Activated CD4-positive, alpha-beta T cell treated with anti-CD3 and anti-CD28 coated beads, Interleukin-2, amount 50 U/mL, for 1 hour (primary cell): ENCODE data around the gene PINK1.
"Not testable (repeated sequence)": the region's sequence is repeated elsewhere in the genome, so short reads cannot be mapped to it uniquely, and the experiment has no call there.

ENCODE experiments used
- DNase-seq: peaks from one replicate; pipeline ENCODE4 v3.0.0-alpha.2; 2020

The PINK1 gene

DNA sequence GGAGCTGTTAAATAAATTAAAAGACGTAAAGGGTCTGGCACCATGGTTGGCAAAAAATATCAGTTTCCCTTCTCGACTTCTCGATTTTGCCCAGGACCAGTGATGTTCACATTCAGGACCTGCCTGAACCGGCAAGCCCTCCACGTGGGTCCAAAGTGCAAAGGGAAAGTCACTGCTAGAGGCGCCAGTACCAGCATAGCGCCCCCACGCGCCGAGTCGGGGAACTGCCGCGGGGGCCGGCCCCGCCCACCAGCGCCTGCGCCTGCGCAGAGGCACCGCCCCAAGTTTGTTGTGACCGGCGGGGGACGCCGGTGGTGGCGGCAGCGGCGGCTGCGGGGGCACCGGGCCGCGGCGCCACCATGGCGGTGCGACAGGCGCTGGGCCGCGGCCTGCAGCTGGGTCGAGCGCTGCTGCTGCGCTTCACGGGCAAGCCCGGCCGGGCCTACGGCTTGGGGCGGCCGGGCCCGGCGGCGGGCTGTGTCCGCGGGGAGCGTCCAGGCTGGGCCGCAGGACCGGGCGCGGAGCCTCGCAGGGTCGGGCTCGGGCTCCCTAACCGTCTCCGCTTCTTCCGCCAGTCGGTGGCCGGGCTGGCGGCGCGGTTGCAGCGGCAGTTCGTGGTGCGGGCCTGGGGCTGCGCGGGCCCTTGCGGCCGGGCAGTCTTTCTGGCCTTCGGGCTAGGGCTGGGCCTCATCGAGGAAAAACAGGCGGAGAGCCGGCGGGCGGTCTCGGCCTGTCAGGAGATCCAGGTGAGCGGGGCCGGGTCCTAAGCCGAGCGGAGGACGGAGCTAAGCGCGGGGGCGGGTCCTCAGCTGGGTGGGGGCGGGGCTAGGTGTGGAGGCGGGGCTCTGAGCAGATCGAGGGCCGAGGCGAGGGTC, at the start of gene PINK1:
PINK1 (plus strand) TSS at position 269 of the 875 bp plus-strand sequence; CDS start at position 360, 91 bp downstream.
- peak; percentile 85 for DNase-seq

DNA sequence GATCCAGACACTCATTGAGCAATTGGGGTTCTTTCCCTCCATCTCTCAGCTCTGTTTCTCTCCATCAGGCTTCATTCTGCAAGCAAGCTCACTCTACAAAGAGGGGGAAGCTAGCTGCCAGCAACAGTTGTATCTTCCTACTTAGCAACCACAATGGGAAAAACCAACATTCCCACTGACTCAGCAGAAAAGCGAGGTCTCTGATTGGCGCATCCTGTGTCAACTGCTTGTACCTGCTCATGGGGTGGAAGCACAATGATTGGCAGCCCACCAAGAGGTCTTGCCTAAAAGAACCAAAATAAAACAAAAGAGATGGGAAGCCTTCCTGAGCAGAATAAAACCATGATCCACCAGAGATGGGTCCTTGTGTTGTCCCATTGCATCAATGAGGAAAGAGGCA, 48.4 kb upstream of the PINK1 start:
- DNase-seq = no peak

DNA sequence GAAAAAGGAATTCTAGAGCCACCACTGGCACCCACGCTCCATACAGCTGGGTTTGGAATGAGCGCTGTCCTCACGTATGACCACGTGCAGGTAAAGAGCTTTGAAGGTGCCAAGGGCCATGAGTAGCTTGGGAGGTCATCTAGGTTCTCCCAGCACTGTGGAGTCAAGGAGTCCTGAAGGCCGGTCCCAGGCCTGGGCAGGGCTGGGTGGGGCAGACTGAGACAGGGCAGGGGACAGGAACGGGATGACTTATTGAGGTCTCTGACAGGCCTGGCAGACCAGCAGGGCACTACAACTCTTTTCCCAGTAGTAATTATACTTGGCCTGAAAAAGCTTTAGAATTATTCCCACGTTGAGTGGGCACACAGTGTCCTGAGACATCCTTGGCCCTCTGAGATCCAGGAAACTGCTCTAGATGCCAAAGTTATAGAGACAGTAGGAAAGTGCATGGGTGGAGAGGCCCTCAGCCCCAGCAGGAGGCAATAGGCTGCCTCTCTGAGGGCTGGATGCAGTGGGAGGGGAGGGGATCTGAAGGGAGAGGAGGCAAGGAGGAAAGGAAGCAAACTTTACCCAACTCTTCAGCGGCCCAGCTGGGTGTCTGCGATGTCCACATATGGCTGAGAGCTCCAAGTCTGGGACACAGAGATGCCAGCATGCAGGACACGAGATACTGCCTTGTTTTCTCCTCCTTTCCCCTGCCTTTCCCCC, 46.2 kb upstream of the PINK1 start:
- no peak for DNase-seq

DNA sequence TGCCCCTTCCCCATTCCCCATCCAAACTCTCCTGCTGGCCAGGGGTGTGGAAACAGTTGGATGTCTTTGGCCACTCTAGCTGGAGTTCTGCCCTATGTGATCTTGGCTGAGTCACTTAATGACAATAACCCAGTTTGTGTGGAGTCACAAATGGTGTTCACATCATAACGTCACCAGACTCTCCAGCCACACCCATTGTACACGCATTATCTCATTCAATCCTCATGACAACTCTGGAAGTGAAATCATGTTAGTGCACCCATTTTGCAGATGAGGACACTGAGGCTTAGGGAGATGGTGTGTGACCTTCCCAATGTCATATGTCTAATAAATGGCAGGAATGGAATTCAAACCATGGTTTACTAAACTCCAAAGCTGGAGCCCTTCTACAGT, 45.6 kb upstream of the PINK1 start:
- DNase-seq = no peak

DNA sequence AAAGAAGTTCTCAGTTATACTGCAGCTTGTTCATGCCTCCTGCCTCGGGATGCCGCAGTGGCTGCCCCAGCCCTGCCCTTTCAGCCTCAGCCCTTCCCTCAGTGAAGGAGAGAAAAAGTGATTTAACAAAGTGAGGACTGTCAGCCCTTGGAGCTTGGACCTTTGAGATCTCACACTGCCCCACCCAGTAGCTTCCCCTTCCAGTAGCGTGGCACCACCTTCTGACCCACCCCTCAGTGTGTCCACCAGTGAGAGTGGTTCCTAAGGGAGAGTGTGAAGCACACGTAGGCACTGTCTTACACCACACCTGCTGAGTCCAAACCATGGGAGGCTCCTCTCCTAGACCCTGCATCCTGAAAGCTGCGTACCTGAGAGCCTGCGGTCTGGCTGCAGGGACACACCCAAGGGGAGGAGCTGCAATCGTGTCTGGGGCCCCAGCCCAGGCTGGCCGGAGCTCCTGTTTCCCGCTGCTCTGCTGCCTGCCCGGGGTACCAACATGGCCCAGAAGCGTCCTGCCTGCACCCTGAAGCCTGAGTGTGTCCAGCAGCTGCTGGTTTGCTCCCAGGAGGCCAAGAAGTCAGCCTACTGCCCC, 44.5 kb upstream of the PINK1 start, which contains the start of gene CDA:
CDA (plus strand) TSS at position 464 of the 592 bp plus-strand sequence; CDS start at position 497, 33 bp downstream.
- no peak for DNase-seq

DNA sequence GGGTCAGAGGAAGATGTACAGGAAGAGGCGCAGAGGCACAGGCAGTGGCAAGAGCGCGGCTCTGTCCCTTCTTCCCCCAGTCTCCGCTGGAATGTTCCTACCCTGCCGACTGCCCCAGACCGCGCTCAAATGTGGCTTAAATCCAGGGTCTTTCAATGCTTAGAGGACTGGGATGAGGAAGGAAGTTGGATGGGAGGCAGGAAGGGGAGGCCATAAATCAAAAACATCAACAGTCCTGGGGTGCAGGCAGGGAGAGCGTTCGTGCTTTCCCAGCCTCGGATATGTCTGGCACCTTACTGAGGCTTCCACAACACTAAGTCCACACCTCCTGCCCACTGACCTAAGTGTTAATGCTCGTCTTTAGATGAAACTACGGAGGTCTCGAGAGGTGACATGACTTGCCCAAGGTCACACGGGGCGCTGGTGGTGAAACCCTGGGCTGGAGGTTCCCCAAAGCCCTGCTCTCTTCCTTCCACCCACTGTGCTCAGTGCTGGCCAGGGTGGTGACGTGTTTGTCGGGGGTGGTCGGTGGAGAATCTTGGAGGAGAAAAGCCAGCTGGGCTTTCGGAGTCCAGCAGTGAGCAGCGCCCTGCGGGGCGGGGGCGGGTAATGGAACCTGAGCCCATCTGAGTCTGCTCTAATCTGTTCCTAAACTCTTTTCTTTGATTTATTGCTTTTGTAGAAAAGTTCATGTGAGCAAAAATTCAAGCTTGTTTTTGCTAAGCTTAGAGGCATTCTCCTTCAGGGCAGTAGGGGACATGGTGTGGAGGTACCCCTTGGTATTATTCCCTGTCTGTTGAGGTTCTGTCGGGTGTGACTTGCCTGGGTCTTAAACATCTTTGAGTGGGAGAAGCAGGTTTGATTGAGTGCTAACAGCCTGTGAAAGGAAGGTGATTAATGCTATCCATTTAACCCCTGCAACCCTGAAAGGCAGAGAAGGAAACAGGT, 43.7 kb upstream of the PINK1 start:
- no peak for DNase-seq

DNA sequence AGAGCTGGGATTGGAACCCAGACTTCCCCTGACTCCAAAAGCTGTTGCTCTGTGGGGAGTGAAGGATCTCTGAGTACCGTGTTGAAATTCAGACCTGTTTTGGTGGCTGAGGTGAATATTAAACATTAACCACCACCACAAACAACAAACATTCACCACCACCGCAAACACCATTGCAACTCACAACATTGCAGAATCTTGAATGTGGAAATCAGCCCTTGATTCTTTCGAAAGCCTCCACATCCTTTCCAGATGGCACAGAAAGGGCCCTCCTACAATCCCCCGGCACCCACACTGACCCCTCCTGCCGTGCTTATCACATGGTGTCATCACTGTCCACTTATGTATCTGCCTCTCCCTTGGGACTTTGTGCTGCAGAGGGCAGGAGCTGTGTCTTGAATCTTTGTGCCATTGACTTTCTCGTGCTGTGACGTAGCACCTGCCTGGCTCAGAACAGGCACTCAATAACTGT, 42.9 kb upstream of the PINK1 start:
- DNase-seq = no peak

DNA sequence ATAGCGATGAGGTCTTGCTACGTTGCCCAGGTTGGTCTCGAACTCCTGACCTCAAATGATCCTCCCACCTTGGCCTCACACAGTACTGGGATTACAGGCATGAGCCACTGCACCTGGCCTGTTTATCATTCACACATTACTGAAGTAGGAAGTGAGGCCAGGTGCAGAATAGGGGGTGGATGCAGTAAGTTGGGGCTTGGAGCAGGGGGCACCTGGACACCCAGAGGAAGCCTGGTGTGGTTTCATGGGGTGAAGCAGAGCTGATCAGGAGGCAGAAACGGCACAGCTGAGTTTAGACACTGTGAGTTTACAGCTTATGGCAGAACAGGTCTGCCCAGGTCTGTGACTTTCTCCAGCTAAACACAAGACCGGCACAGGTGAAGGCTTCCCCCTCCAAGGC, 39.5 kb upstream of the PINK1 start:
- no peak for DNase-seq

DNA sequence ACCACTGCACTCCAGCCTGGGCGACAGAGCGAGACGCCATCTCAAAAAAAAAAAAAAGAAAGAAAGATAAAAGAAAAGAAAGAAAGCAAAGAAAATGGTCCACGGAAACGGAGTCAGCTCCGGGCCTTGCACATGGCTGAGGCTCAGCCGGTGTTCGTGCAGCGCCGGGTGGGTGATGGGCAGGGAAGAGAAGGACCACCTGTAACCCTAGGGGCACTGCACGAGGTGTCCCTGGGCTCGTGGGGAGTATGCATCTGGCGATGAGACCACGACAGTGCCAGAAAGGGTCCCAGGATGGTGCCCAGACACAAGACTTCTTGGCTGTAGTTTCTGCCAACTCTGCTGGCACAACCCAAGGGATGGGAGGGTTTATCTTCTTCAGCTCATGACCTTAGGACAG, 38.5 kb upstream of the PINK1 start:
- DNase-seq = no peak

DNA sequence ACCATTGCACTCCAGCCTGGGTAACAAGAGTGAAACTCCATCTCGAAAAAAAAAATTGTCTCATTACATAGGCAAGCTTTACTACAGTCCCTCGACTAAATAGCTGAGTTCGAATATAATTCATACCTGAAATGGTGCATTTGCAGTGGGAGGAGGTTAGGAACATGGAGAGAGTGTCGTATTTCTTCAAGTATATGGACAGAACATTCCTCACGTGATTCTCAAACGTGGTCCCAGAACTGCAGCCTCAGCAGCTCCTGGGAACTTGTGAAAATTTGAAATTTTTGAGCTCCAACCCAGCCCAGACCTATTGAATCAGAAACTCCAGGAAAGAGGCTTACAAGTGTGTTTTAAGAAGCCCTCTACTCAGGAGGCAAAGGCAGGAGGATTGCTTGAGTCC, 37.2 kb upstream of the PINK1 start:
- DNase-seq = no peak

DNA sequence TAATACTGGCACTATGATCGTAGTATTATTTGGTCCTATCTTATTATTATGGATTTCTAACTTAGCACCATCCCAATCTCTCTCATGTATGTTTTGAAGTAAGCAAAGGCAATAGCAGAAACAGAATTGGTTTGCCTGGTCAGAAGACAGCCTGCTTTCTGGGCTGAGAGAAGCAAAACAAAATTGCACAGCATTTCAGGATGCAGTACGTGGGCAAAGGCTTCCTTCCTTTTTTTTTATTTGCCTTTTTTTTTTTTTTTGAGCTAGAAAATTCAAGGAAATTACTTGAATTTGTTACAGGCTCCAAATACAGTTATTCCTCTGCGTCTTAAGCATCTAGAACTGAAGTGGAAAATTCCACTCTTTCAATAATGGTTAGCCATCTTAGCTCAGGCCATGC, 35.6 kb upstream of the PINK1 start:
- no peak for DNase-seq

DNA sequence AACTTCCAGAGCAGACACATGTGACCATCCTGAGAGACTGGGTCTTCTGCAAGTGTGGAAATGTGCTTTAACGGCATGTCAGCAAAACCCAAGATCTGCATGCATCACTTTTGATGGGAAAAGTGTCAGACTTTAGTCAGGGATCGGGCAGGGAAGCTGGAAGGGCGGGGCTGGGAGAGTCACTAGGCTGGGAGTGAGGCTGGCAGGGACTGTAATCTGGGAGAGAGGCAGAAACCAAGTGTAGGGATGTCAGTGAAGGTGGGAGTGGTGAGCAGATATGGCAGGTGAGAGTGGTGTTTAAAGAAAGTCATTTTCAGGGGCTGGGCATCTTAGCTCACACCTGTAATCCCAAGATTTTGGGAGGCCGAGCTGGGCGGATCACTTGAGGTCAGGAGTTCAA, 33.1 kb upstream of the PINK1 start:
- DNase-seq = no peak

DNA sequence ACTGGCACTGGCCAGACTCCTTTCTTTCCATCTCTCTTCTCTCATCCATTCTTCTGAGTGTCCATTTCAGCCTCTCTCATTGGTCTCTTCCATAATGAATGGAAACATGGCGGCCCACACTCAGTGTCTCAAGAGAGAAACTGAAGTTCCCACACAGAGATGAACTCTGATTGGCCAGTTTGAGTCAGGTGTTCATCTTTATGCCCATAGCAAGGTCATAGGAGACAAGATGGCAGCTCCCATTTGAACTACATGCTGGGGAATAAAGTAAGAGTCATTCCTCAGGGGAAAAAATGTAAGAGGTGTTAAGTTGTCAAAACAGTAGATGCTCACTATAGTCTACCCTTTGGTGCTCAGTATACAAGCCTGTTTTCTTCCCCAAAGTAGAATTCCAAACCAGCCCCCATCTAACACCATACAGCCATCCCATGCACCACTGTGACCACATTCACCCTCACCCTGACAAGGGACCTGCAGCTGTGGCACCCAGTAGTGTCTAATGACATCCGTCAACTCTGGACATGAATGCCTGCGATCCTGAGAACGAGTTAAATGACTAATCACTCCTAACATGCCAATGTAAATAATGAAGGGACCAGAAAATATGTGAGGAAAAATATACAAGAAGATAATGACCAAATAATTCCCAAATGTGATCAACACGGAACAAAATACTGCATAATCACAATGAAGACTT, 32.0 kb upstream of the PINK1 start:
- no peak for DNase-seq

DNA sequence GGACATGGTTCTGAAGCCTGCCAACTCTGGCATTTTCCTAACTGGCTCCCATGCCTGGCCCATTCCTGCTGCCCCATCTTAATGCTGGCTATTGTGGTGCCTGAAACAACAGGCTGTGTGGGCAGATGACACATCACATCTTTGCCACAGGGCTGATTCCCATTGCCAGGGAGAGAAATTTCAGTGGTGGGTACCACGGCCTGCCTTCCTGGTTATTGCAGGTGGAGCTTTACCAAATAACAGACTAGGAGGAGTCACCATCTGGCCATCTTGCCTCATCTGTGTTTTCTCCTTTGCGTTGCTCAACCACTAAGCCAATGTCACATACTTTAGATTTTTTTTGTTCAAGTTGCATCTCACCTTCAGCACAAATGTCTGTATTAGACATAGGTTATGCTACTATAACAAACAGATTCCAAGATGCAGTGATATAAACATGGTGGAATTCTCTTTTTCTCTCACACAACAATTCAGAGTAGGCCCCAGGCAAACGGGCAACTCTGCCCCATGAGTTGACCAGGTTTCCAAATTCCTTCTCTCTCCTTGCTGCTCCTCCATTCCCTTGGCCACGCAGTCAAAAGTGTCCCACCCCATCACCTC, 30.3 kb upstream of the PINK1 start:
- no peak for DNase-seq

DNA sequence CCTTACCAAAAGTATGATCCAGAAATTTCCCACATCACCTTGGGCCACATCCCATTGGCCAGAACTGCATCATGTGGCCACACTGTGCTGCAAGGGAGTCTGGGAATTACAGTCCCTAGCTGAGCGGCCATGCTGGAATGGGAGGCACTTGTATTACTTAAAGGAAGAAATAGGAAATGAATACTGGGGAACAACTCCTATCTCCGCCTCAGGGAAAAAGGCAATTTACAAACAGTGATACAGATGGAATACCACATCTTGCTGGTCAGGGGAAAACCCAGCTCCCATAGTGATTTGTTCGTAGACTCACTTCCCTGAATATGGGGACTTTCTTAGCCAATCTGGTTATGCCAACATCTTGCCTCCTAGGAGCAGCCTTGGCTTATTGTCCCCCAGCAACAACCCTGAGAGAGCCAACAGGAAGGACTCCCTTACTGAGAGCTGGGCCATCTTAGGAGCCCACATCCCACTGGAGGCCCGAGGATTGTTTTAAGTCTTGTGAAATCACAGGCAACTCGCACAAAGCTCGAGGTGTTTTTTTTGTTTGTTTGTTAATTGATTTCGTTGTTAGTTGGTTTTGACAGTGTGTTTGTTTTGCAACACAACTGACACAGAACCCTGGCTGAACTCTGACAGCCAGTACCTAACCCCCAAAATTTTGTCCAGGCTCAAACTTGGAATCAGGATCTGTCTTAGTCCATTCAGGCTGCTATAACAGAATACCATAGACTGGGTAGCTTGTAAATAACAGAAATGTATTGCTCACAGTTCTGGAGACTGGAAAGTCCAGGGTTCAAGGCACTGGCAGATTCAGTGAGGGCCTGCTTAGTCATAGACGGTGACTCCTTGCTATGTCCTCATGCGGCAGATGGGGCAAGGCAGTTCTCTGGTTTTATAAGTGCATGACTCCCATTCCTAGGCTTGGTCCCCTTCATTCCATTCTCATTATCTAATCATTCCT, 29.5 kb upstream of the PINK1 start:
- no peak for DNase-seq

DNA sequence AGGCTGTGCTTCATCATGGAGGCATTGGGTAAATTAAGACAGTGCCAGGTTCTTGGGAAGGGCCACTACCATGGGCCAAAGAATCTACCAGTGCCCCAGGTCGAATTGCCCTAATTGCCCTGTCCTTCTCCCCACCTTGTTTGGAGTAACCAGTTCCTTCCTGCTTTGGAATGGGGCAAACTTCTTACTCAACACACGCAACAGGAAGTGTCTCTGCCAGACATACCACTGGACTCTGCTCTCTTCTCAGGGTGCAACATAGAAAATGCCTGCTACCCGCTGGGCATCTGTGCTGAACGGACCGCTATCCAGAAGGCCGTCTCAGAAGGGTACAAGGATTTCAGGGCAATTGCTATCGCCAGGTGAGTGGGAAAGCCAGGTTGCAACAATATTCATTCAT, 28.6 kb upstream of the PINK1 start:
- no peak for DNase-seq

DNA sequence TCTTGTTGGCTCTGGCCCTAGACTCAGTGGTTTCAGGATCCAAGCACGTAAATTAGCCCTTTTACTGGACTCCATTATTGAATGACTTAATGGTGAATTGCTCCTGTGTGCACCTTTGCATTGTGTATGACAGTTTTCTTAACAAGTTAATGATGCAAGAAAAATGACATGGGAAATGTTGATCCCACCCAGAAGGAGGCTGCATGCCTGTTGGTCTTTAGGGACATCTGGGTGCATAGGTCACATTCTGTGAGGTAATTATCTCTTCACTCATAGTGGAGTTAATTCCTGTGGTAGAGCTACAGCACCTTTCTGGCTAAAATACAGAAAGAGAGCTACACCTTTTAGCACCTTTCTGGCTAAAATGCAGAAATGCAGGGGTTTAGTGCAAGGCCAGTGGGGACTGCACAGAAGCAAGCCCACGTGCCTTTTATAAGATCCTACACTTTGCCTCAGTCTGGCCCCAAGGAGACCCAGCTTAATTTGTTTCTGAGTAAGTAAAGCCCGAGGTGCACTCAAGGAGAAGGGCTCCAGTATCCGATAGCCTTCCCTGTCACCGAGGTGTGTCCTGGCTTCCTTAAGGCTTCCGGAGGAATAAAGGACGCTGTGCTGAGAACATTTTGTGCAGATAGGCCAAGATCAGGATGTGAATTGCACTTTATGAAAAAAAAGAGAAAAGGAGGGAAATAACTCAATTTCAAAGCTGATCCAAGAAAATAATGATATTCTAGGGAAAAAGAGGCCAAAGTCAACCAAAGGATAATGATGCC, 26.3 kb upstream of the PINK1 start:
- DNase-seq = not testable (repeated sequence)

DNA sequence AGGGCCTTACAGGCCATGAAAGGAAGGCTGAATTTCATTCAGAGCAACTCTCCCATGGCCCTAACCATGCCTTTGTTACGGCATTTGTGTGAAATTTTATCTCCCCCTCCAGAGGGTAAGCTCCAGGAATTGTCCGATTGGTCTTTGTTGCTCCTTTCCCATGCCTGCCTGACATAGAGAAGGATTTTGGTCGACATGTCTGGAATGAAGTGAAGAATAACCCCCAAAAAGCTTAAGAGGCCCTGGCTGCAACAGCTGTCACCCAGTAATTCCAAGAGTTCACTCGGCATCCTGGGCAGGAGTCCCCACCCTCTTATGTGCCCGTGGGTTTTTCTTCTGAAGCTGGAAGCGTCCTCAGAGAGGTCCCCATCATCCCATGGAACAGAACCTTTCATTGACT, 23.7 kb upstream of the PINK1 start:
- no peak for DNase-seq

DNA sequence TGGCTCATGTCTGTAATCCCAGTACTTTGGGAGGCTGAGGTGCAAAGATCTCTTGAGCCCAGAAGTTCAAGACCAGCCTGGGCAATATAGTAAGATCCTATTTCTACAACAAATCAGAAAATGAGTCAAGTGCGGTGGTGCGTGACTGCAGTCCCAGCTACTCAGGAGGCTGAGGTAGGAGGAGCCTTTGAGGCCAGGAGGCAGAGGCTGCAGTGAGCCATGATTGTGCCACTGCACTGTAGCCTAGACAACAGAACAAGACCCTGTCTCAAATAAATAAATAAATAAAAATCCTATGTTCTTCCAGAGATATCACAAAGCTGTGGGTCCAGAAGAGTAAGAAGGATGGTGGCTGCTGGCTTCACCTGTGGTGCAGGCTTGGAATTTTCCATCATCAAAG, 22.3 kb upstream of the PINK1 start:
- DNase-seq = no peak
